Pulmonary artery endothelial cell (primary cell): ENCODE data around the gene ACSL4. TPM values are rescaled to one million over a fixed set of nuclear protein-coding genes. Genes with fewer than 3 reads are reported as not detected.
"Not testable (repeated sequence)": the region's sequence is repeated elsewhere in the genome, so short reads cannot be mapped to it uniquely, and the experiment has no call there.

Experiments
- DNase-seq: peaks from one replicate; pipeline ENCODE4 v3.0.0-alpha.2; 2011; ENCODE audit warnings: low read depth, low spot score
- total RNA-seq: library from RNA; depleted of rRNA; stranded (reverse); fragments of >200 nt; gene quantifications from 2 replicates; pipeline ENCODE4 v1.2.3, GENCODE V29; 2014

ACSL4 gene
- total RNA-seq, 1 donor from 2014 or later = 146 TPM

DNA sequence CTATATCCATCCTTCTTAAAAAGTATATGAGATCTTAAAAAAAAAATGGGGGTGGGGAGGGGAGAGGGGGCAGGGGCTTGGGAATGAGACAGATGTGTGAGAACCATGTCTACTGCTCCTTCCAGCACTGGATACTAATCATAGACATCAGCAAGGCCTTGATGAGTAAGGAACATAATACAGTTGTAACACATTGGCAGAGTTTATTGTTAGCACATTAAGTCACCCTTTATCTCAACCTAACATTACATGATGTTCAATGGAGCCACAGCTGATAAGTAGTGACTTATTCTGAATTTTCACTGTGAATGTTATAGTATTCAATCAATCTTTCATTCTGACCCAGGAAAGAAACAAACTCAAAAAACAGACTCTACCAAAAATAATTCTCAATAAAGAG is 60.8 kb downstream of the ACSL4 start:
- no peak for DNase-seq

DNA sequence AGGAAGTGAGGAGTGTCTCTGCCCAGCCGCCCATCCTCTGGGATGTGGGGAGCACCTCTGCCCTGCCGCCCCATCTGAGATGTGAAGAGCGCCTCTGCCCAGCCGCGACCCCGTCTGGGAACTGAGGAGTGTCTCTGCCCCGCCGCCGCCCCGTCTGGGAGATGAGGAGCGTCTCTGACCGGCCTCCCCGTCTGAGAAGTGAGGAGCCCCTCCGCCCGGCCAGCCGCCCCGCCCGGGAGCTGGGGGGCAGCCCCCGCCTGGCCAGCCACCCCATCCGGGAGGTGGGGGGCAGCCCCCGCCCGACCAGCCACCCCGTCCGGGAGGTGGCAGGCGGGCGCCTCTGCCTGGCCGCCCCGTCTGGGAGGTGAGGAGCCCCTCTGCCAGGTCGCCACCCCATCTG is 61.9 kb downstream of the ACSL4 start:
- DNase-seq = not testable (repeated sequence)

DNA sequence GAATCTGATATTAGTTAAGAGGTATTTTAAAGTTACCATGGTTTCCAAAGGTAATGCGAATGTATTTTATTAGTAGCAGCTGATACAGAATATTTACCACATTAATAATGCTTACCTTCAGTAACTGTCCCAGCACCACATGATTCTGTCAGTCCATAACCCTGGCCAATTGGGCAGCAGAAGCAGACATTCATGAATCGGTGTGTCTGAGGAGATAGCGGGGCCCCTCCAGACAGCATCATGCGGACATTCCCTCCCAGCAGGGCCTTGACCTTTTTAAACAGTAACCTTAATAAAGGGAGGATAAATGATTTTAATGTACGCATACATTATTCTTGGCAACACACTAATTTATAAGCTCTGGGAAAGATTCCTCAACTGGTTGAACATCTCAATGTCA is 65.1 kb downstream of the ACSL4 start:
- no peak for DNase-seq

GRCh38 chrX:109660435-109661143 is 72.5 kb downstream of the ACSL4 start:
- DNase-seq = no peak

- DNase-seq = no peak
Measured at GRCh38 chrX:109658391-109658790, 74.7 kb downstream of the ACSL4 start.

DNA sequence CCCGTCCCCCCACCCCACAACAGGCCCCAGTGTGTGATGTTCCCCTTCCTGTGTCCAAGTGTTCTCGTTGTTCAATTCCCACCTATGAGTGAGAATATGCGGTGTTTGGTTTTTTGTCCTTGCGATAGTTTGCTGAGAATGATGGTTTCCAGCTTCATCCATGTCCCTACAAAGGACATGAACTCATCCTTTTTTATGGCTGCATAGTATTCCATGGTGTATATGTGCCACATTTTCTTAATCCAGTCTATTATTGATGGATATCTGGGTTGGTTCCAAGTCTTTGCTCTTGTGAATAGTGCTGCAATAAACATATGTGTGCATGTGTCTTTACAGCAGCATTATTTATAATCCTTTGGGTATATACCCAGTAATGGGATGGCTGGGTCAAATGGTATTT is 75.7 kb downstream of the ACSL4 start:
- DNase-seq = not testable (repeated sequence)

- DNase-seq = no peak
Measured at GRCh38 chrX:109656774-109657173, 76.3 kb downstream of the ACSL4 start.

- no peak for DNase-seq
Measured at GRCh38 chrX:109655502-109656201, 77.4 kb downstream of the ACSL4 start.

- no peak for DNase-seq
Measured at GRCh38 chrX:109654516-109655109, 78.4 kb downstream of the ACSL4 start.

DNA sequence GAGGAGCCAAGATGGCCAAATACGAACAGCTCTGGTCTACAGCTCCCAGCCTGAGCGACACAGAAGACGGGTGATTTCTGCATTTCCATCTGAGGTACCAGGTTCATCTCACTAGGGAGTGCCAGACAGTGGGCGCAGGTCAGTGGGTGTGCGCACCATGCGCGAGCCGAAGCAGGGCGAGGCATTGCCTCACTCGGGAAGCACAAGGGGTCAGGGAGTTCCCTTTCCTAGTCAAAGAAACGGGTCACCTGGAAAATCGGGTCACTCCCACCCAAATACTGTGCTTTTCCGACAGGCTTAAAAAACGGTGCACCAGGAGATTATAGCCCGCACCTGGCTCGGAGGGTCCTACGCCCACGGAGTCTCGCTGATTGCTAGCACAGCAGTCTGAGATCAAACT is 88.4 kb downstream of the ACSL4 start:
- not testable (repeated sequence) for DNase-seq

- no peak for DNase-seq
Measured at GRCh38 chrX:109643687-109644086, 89.4 kb downstream of the ACSL4 start.

DNA sequence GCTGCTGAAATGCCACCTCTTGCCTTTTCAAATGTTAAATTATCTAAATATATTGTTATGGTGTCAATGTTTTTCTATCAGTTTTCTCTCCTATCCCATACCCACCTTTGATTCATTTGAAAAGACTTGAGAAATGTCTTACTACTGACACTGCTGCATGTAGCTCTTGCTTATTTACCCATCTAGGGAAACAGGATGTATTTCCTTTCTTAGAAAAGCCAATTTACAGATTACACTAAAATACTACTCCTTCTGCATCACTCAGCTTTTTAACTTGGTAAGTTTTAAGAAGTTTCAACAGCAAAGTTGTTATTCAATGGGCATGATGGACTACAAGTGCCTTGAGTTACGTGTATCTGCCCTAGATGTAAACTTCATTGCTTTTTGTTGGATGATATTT is 94.9 kb downstream of the ACSL4 start:
- DNase-seq = no peak

DNA sequence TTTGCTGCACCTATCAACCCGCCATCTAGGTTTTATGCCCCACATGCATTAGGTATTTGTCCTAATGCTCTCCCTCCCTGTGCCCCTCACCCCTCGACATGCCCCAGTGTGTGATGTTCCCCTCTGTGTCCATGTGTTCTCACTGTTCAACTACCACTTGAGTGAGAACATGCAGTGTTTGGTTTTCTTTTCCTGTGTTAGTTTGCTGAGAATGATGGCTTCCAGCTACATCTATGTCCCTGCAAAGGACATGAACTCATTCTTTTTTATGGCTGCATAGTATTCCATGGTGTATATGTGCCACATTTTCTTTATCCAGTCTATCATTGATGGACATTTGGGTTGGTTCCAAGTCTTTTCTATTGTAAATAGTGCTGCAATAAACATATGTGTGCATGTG is 95.6 kb downstream of the ACSL4 start:
- not testable (repeated sequence) for DNase-seq

GRCh38 chrX:109635146-109635545 is 97.9 kb downstream of the ACSL4 start:
- DNase-seq = no peak

- DNase-seq = no peak
Measured at GRCh38 chrX:109632906-109633504, 100.1 kb downstream of the ACSL4 start.

GRCh38 chrX:109629310-109629709 is 103.7 kb downstream of the ACSL4 start:
- DNase-seq = peak; percentile 53

DNA sequence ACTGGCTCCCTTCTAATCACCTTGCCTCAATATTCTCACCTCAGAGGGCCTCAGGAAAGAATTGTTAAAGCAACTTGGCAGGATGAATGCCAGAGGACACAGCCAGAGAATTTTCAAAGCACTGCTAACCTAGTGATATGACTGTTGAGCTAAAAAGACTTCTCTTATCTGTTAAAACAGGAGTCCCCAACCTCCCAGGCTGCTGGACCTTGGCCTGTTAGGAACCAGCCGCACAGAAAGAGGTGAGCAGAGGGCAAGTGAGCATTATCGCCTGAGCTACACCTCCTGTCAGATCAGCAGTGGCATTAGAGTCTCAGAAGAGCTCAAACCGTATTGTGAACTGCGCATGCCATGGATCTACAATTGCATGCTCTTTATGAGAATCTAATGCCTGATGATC is 106.4 kb downstream of the ACSL4 start:
- DNase-seq = no peak

GRCh38 chrX:109624641-109625616 is 108.1 kb downstream of the ACSL4 start, which contains the start of gene KCNE5:
Gene KCNE5, minus strand, starts transcription at chrX:109625172. Its CDS starts 152 bp downstream, at chrX:109625020.
- no peak for DNase-seq

- no peak for DNase-seq
Measured at GRCh38 chrX:109623997-109624396, 109.1 kb downstream of the ACSL4 start.

GRCh38 chrX:109622270-109622669 is 110.8 kb downstream of the ACSL4 start:
- no peak for DNase-seq

- DNase-seq = no peak
Measured at GRCh38 chrX:109619771-109620170, 113.3 kb downstream of the ACSL4 start.
